Naive thymus-derived CD8-positive, alpha-beta T cell (primary cell): ENCODE results near the gene GFRA4. TPM values are rescaled to one million over a fixed set of nuclear protein-coding genes. Genes with fewer than 3 reads are reported as not detected.

Experiments
- ATAC-seq, 2 donors: fragments of 150-1000 bp; cut with Tn5 transposase in 1 of 2; sonication (Bioruptor Pico), chemical (Tn5 transposase) in 1 of 2; 1 replicate in 1 of 2; 2 replicates in 1 of 2; pipeline ENCODE4 v1.10.0; 2021; ENCODE audit warnings: mild to moderate bottlenecking in 2 of 2, moderate library complexity in 2 of 2
- POLR2A ChIA-PET: fragments of 350-600 bp; sonication (Branson Sonifier 250); formaldehyde crosslinking; loops from one replicate; lab custom pipeline; 2021; ENCODE audit warnings: antibody characterized with exemption; lab: Charles Lee
- DNase-seq, 10 donors: peaks; one replicate each; pipeline versions ENCODE4 v3.0.0 to v3.0.0-alpha.2; 2020 to 2022
- H3K27ac Mint-ChIP-seq, 10 donors: one replicate each; pipeline ENCODE4 v1.8.0; 2020 to 2022; ENCODE audit warnings: mild to moderate bottlenecking in 10 of 10, mixed read lengths in 10 of 10, moderate library complexity in 4 of 10, inconsistent platforms in 1 of 10
- H3K27me3 Mint-ChIP-seq, 5 donors: one replicate each; pipeline ENCODE4 v1.8.0; 2021 to 2022; ENCODE audit warnings: mixed read lengths in 5 of 5
- H3K36me3 Mint-ChIP-seq, 3 donors: one replicate each; pipeline ENCODE4 v1.8.0; 2020 to 2022; ENCODE audit warnings: mixed read lengths in 3 of 3, mild to moderate bottlenecking in 2 of 3, inconsistent platforms in 1 of 3
- H3K4me1 Mint-ChIP-seq, 4 donors: one replicate each; pipeline ENCODE4 v1.8.0; 2021 to 2022; ENCODE audit warnings: mixed read lengths in 4 of 4
- H3K4me3 Mint-ChIP-seq, 10 donors: one replicate each; pipeline ENCODE4 v1.8.0; 2020 to 2022; ENCODE audit warnings: mild to moderate bottlenecking in 10 of 10, mixed read lengths in 10 of 10, moderate library complexity in 6 of 10, inconsistent platforms in 1 of 10
- H3K9me3 Mint-ChIP-seq, 9 donors: one replicate each; pipeline ENCODE4 v1.8.0; 2020 to 2022; ENCODE audit warnings: mixed read lengths in 9 of 9, mild to moderate bottlenecking in 3 of 9, inconsistent platforms in 1 of 9, moderate library complexity in 1 of 9
- polyA plus RNA-seq, 3 donors: library from polyadenylated mRNA; unstranded; fragments of 300-500 nt; fragmentation: Illumina TruSeq; gene quantifications; one replicate each; pipeline ENCODE4 v1.2.3, GENCODE V29; 2021
- total RNA-seq, 8 experiments: library from RNA in 2 of 8; stranded (reverse) in 2 of 8; gene quantifications; one replicate each; pipeline ENCODE4 v1.2.3 and lab custom pipeline; 2021 to 2026

Gene GFRA4
- total and polyA plus RNA-seq, 5 experiments from 2014 or later: not detected

DNA sequence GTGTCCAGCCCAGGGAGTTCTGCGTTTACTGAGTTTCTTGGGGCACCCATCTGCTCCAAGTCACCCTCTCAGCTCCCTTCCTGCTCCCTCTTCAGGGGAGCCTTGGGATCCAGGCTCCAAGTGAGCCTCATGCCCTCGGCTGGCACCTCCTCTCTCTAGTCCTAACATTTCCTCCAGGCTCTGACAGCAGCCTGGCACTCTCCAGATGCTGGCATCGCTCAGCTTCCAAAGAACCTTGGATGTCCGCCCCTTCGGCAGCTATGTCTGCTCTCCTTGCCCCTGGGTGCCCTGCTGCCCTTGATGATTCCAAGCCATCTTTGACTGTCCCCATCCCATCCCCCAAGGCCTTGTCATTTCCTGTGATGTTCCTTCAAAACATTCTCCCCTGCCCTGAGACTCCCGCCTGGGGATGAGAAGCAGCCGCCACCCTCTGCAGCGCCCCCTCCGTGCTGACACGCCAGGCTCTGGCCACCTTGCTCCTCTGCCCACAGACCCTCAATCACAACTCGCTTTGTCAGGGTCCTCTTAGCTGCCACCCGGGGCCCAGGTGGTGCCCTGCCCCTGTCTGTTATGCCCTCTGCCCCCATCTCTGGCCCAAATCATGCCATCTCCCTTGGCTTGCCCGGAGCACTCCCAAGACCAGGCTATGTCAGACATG is 6.6 kb upstream of the GFRA4 start:
- Mint-ChIP-seq H3K9me3 (no peaks in the 10 kb centered on the region), H3K4me3 (no peak overlapping the region), H3K36me3 (no peaks in the 10 kb centered on the region), H3K27ac (peak overlapping the region in 1 of 10 donors; percentile 26), H3K27me3 (peaks cover 15 to 64% (median 30%) of the 10 kb centered on the region in 5 donors), H3K4me1 (peaks cover 12 to 31% (median 19%) of the 10 kb centered on the region in 4 donors)
- ATAC-seq: no peak
- peak in 1 of 10 donors; percentile 45 for DNase-seq
- POLR2A ChIA-PET: no interaction called here

DNA sequence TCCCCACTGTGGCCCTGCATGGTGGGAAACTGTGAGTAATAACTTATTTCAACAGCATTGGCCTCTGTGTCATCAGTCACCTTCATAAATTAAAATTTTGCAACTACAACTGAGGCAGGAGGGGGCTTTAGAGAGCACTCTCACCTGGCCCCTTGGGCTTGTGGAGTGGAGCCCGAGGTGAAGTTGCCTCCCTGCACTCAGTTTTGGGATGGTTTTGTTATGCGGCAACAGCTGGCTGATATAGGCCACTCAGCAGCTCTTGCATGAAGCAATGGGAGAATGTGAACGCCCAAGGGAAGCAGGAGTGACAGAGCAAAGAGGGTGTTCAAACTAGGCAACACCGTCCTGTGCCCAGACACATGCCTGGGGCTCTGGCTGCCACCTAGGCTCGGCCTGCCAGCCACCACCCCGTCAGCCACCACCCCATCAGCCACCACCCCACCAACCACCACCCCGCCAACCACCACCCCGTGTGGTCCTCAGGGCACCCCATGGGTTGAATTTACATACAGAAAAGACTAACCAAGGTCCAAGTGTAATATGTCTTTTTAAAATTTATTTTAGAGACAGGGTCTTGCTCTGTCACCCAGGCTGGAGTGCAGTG is 4.3 kb upstream of the GFRA4 start:
- peak overlapping the region in 3 of 10 donors; percentile 12 to 69 (median 68) for H3K27ac Mint-ChIP-seq
- no peaks in the 10 kb centered on the region for H3K36me3 Mint-ChIP-seq
- peak overlapping the region in 4 of 10 donors; percentile 13 to 58 (median 35) for H3K4me3 Mint-ChIP-seq
- DNase-seq (no peak), ATAC-seq (no peak)
- H3K9me3 Mint-ChIP-seq: no peaks in the 10 kb centered on the region
- POLR2A ChIA-PET: no interaction called here
- H3K27me3 Mint-ChIP-seq: peaks cover 10 to 67% (median 24%) of the 10 kb centered on the region in 5 donors
- H3K4me1 Mint-ChIP-seq: peaks cover 12 to 30% (median 19%) of the 10 kb centered on the region in 4 donors

DNA sequence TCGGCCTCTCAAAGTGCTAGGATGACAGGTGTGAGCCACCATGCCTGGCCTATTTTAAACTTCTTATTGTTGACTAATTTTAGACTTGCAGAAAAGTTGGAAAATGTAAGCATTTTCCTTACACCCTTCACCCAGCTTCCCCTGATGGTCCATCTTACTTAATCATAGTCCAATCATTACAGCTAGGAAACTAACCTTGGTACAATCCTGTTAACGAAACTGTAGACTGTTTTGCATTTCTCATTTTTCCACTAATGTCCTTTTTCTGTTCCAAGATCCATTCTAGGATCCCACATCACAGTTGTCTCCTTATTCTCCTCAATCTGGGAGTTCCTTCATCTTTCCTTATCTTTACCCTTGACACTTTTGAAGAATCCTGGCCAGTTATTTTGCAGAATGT is 659 bp upstream of the GFRA4 start:
- Mint-ChIP-seq H3K27me3 (peaks cover 17 to 56% (median 31%) of the 10 kb centered on the region in 5 donors), H3K27ac (no peak overlapping the region), H3K36me3 (no peaks in the 10 kb centered on the region), H3K4me1 (peaks cover 12 to 31% (median 23%) of the 10 kb centered on the region in 4 donors), H3K9me3 (no peaks in the 10 kb centered on the region), H3K4me3 (no peak overlapping the region)
- ATAC-seq (no peak), DNase-seq (no peak)
- POLR2A ChIA-PET: no interaction called here

DNA sequence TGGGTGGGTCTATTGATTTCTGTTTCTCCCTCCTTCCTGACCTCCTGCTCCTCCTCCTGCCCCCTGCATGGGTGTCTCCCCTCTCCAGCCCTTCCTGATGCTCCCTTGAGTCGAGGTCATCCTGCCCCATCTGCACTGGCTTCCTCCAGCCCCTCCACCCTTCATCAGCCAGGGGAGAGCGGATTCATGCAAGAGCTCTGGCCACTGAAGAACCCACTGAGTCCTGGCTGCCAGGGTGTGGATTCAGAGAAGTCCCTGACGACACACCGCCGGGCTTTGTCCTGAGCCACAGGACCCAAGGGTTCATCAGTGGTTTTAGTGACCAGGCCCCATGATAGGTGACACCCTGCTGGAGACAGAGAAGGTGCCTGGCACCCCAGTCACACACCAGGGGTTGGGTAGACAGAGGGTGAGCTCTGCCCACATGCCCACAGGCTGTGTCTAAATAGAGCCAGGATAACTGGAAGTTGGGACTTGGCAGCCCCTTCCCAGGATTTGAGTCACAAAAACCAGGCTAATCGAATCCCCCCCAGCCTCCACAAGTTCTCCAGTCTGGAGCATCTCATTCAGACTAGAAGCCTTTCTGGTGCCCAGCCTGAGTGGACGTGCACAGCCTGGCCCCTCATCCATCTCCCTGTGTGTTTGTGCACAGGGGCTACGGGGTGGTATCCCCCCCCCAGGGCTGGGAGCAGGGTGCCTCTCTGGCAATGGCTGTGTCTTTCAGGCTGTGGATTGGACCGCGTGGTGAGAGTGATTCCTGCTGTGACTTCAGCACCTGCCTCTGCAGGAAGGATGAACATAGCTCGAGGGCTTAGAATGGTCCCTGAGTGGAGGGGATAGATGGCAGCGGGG is 1.2 kb downstream of the GFRA4 start:
- no peak overlapping the region for H3K27ac Mint-ChIP-seq
- no peaks in the 10 kb centered on the region for H3K36me3 Mint-ChIP-seq
- POLR2A ChIA-PET: no interaction called here
- peaks cover 10 to 26% (median 22%) of the 10 kb centered on the region in 4 donors for H3K4me1 Mint-ChIP-seq
- peaks cover 19 to 49% (median 34%) of the 10 kb centered on the region in 5 donors for H3K27me3 Mint-ChIP-seq
- DNase-seq (no peak), ATAC-seq (no peak)
- peak overlapping the region in 4 of 10 donors; percentile 12 to 31 (median 18) for H3K4me3 Mint-ChIP-seq
- no peaks in the 10 kb centered on the region for H3K9me3 Mint-ChIP-seq

DNA sequence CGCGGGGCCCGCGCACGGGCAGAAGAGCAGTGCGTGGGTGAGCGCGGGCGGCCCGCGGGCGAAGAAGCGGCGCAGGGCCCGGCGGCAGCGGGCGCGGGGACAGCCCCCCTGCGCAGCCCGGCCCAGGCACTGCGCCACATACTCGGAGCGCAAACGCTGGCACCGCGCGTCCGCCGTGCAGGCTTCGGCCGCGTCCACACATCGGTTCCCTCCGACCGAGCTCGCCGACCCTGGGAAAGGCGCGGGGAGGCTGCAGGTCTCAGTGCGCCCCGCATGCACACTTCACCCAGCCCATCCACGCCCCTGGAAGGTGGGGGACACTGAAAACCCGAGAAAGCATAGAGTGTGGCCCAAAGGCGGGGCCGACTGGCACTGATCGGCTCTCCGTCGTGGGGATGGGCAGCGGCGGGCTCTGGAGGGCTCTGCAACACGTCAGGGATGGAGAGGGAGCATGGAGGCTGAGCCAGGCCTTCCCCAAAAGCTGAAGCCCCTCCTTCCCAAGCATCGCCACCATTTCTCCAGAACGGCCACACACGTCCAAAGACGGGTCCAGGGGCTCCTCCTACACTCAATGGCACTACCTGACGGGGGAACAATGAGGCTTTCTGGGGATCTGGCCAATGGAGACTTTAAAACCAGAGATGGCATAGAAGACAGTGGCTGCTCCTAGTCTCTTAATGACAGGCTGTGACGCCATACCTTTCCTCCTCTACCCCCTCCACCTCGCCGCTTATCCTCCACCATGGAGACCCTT is 2.0 kb downstream of the GFRA4 start:
- no peak overlapping the region for H3K27ac Mint-ChIP-seq
- ATAC-seq (no peak), DNase-seq (no peak)
- no peaks in the 10 kb centered on the region for H3K36me3 Mint-ChIP-seq
- H3K4me1 Mint-ChIP-seq: peaks cover 6 to 20% (median 18%) of the 10 kb centered on the region in 4 donors
- H3K4me3 Mint-ChIP-seq: peak overlapping the region in 2 of 10 donors; percentile 12
- POLR2A ChIA-PET: no interaction called here
- no peaks in the 10 kb centered on the region for H3K9me3 Mint-ChIP-seq
- H3K27me3 Mint-ChIP-seq: peaks cover 19 to 49% (median 34%) of the 10 kb centered on the region in 5 donors

DNA sequence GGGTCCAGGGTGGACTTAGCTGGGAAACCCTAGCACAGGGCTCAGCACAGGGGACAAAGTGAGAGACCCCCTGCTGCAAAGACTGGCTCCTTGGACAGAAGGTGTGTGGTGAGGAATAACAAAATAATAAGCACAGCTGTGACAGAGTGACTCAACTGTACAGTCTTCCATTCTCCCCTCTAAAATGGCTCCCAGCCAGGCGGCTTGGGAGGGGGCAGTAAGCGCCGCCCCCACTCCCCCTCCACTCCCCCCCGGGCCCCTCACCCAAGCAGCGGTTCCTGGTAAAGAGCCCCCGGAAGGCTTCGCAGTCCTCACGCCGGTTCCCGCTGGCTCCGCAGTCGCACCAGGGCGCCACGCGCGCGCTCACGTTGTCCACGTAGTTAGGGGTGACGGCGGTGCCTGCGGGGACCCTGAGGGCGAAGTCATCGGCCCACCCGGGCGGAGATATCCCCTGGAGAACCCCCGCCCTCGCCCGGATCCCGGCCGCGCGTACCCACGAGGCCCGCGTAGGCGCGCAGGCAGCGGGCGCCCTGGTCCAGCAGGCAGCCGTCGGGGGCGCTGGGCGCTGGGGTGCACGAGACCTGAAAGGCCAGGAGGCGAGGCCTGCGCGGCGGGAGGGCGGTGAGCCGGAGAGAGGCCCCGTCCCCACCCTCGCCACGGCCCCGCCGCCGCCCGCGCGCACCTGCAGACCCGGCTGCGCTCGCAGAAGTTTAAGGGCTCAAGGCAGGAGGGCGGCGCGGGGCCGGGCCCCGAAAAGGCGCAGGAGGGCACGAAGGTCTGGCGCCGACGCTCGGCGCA is 2.7 kb downstream of the GFRA4 start:
- peaks cover 2 to 13% (median 11%) of the 10 kb centered on the region in 4 donors for H3K4me1 Mint-ChIP-seq
- ATAC-seq: no peak
- no peaks in the 10 kb centered on the region for H3K36me3 Mint-ChIP-seq
- peaks cover 19 to 49% (median 34%) of the 10 kb centered on the region in 5 donors for H3K27me3 Mint-ChIP-seq
- H3K9me3 Mint-ChIP-seq: no peaks in the 10 kb centered on the region
- peak overlapping the region in 1 of 10 donors; percentile 31 for H3K4me3 Mint-ChIP-seq
- POLR2A ChIA-PET: no interaction called here
- DNase-seq: no peak
- H3K27ac Mint-ChIP-seq: no peak overlapping the region

DNA sequence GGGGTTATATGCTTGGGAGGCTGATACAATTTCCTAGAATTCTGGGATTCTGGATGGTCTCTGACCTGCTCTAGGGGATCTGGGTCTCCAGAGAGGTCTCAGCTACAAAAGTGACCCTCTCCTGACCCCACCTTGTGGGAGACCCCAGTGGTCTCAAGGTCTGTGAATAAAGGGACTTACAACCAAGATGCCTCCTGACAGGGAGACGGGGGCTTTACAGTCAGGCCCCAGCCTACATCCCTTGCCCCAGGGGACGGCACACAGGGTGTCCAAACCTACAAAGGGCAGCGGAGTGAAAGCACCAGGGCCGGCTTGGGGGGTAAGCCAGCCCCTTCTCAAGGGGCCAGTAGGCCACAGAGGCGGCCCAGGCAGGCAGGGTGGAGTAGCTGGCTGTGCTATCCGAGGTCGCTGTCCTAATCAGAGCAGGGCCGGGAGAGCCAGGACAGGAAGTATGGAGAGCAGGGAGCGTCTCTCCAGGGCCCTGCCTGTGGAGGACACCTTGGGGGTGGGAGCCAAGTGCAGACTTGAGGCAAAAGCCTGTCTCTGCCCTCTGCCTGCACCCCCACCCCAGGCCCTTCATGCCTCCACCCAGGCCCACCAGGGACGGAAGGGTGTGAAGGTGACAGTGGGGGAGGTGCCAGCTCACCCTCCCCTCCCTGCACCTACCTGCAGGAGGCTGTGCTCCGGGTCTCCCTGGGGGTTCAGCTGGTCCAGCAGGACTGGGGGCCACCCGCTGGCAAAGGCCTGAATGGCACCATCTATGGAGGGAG is 3.5 kb downstream of the GFRA4 start:
- Mint-ChIP-seq H3K36me3 (no peaks in the 10 kb centered on the region), H3K9me3 (no peaks in the 10 kb centered on the region), H3K4me1 (peaks cover 0 to 5% (median 5%) of the 10 kb centered on the region in 4 donors), H3K4me3 (peak overlapping the region in 3 of 10 donors; percentile 31 to 52 (median 41)), H3K27ac (no peak overlapping the region), H3K27me3 (peaks cover 19 to 49% (median 34%) of the 10 kb centered on the region in 5 donors)
- DNase-seq: no peak
- no peak for ATAC-seq
- POLR2A ChIA-PET: no interaction called here

DNA sequence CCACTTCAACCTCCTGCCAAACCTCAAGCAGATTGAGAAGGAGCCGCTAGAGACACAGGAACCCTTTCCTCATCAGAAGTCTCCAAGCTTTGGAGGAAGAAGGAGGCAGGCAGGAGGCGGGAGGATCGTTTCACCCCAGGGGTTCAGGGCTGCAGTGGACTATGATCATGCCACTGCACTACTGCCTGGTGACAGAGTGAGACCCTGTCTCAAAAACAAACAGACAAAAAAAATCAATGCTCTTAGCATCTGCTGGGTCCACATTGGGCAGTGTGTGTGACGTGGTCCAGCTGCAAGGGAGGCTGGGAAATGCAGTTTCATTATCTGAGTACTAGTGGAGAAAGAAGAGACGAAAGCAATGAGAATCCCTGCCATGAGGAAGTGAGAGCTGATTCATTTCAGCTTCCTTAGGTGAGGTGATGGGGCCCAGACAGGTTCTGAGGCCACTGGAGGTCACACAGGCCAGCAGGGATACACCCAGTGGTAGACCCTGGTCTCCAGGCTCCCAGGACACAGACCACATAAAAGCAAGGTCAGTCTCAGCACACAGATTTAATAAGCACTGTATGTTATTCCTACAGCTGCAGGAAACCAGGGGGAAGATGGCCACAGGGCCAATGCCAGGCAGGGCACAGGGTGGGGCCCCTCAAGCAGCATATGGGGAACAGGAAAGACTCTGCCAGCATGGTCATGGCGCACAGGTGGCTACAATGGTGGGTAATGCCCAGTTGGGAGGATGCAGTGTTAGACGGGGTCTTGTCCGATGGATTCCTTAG is 4.3 kb downstream of the GFRA4 start:
- peaks cover 0 to 1% (median 0%) of the 10 kb centered on the region in 9 donors for H3K9me3 Mint-ChIP-seq
- no peak overlapping the region for H3K27ac Mint-ChIP-seq
- DNase-seq (no peak), ATAC-seq (no peak)
- H3K27me3 Mint-ChIP-seq: peaks cover 19 to 46% (median 32%) of the 10 kb centered on the region in 5 donors
- H3K36me3 Mint-ChIP-seq: no peaks in the 10 kb centered on the region
- peaks cover 0 to 5% (median 5%) of the 10 kb centered on the region in 4 donors for H3K4me1 Mint-ChIP-seq
- peak overlapping the region in 1 of 10 donors; percentile 19 for H3K4me3 Mint-ChIP-seq
- POLR2A ChIA-PET: no interaction called here

DNA sequence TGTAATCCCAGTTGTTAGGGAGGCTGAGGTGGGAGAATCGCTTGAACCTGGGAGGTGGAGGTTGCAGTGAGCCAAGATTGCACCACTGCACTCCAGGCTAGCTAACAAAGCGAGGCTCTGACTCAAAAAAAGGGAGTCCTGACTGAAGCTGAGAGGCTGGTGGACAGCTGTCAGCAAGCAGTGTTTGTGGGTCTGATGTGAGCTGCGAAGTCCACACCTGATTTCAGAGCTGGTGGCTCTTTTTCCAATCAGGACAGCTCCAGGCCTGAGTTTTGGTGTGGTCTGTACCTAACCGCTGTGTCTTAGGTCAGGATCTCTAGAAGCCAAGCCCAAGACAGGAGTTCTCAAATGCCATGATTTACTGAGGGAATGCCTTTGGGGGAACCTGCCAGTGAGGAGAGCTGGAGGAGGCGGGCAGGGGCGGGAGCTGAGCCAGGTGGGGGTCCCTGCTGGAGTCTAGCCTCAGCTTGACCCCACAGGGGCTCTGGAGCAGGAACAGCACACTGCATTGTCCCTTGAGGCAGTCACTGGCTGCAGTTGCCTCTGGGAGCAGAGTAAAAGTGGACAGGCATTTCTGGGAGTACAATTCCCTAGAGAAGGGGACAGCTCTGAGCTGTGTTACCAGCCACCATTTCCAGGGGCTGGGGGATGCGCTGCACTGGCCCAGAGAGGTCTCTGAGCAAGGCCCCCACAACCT is 5.0 kb downstream of the GFRA4 start:
- H3K36me3 Mint-ChIP-seq: peaks cover 0 to 1% (median 0%) of the 10 kb centered on the region in 3 donors
- POLR2A ChIA-PET: no interaction called here
- H3K4me3 Mint-ChIP-seq: no peak overlapping the region
- H3K27ac Mint-ChIP-seq: no peak overlapping the region
- peaks cover 0 to 7% (median 5%) of the 10 kb centered on the region in 4 donors for H3K4me1 Mint-ChIP-seq
- ATAC-seq (no peak), DNase-seq (no peak)
- peaks cover 0 to 7% (median 0%) of the 10 kb centered on the region in 9 donors for H3K9me3 Mint-ChIP-seq
- H3K27me3 Mint-ChIP-seq: peaks cover 19 to 45% (median 29%) of the 10 kb centered on the region in 5 donors

DNA sequence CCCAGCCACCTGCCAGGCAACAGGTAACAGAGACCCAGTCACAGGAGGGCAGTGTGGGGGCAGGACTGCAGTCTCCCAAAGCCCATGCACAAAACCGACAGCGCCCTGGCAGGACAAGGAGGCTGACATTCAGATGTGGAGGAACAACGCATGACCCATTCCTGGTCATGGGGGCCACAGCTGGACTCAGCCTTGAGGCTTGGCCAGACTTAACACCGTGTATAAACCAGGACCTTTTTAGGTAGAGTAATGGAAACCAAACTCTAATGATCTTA is 8.1 kb downstream of the GFRA4 start:
- ATAC-seq: no peak
- H3K4me1 Mint-ChIP-seq: peaks cover 0 to 17% (median 4%) of the 10 kb centered on the region in 4 donors
- no peak overlapping the region for H3K4me3 Mint-ChIP-seq
- peaks cover 0 to 4% (median 2%) of the 10 kb centered on the region in 3 donors for H3K36me3 Mint-ChIP-seq
- H3K27ac Mint-ChIP-seq: no peak overlapping the region
- DNase-seq: no peak
- H3K9me3 Mint-ChIP-seq: peaks cover 0 to 7% (median 0%) of the 10 kb centered on the region in 9 donors
- POLR2A ChIA-PET: no interaction called here
- peaks cover 10 to 25% (median 14%) of the 10 kb centered on the region in 5 donors for H3K27me3 Mint-ChIP-seq
